Measurements from ENCODE around the gene ALK.

- TF ChIP-seq, protein P1, sequence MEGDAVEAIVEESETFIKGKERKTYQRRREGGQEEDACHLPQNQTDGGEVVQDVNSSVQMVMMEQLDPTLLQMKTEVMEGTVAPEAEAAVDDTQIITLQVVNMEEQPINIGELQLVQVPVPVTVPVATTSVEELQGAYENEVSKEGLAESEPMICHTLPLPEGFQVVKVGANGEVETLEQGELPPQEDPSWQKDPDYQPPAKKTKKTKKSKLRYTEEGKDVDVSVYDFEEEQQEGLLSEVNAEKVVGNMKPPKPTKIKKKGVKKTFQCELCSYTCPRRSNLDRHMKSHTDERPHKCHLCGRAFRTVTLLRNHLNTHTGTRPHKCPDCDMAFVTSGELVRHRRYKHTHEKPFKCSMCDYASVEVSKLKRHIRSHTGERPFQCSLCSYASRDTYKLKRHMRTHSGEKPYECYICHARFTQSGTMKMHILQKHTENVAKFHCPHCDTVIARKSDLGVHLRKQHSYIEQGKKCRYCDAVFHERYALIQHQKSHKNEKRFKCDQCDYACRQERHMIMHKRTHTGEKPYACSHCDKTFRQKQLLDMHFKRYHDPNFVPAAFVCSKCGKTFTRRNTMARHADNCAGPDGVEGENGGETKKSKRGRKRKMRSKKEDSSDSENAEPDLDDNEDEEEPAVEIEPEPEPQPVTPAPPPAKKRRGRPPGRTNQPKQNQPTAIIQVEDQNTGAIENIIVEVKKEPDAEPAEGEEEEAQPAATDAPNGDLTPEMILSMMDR (IDR thresholded peaks at IDR 0.05; ENCODE audit: low read length) = no peak
- no peak for TF ChIP-seq EZH2 (optimal IDR thresholded peaks at IDR 0.05; ENCODE audit: low read depth, low read length)
- no peak for TF ChIP-seq EZH2phosphoT487 (IDR thresholded peaks at IDR 0.05; ENCODE audit: low read length)
These were observed 705.4 kb downstream of the ALK start for GRCh38 chr2:29215739-29216608.
